ENCODE measurements around the gene SESN1.
"Not testable (repeated sequence)": the region's sequence is repeated elsewhere in the genome, so short reads cannot be mapped to it uniquely, and the experiment has no call there.

Gene SESN1

DNA sequence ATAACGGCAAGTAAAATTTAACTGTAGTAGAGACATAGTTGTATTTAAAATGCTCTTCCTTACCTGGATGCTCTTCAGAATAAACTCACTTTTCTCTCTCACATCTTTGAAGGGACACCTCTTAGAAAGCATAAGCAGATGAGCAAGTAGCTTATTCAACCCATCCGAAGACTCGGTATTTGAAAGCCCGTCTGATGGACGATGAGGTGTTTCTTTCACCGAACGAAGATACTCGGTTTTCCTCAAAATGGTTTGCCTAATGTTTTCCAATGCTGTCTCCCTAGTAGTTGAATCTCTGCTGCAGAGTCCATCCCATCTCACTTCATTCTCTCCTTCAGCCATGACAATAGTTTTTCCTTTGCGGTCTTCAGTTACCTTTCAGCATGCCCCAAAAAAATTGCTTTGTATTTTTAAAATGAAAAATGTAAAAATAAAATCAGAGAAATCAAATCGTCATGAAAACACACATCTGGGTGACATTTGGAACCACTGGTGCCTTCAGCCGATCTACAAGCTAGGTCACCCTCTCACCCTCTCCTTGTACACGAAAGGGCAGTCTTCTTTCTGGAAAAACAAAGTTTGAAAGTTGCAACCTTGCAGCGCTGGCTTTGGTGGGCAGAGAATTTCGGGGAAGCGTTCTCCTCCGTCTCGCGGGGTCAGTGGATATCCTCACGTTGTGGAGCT lies 772 bp downstream of the SESN1 start:
- DNase-seq, result no peak

GRCh38 chr6:109092074-109092473 lies 2.6 kb downstream of the SESN1 start:
- no peak for DNase-seq

DNA sequence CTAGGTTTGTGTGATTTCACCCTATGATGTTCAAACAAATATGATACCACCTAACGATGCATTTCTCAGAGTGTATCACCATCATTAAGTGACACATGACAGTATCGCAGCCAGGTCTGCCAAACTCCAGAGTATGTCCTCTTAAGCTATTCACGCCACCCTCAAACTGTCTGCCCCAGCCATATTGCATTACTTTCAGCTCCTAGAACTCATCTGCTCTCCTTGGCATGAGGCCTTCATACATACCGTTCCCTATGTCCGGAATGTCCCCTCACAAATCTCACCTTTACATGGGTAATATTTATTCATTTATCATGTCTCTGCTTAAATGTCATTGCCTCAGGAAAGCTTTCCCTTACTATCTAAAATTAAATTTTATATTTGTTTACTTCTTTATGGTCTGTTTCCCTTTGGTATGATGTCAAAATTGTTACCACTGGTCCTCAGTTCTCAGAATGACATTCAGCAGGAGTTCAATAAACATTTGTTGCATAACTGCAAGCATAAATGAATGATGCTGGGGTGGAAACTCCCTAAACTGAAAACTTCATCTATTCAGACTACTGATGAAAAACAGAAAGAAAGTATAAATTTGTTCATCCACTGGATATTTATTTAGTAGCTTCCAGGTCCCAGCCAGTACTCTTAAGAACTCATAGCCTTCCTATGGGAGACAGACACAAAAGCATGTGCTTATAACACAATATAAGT lies 3.2 kb downstream of the SESN1 start:
- no peak for DNase-seq

DNA sequence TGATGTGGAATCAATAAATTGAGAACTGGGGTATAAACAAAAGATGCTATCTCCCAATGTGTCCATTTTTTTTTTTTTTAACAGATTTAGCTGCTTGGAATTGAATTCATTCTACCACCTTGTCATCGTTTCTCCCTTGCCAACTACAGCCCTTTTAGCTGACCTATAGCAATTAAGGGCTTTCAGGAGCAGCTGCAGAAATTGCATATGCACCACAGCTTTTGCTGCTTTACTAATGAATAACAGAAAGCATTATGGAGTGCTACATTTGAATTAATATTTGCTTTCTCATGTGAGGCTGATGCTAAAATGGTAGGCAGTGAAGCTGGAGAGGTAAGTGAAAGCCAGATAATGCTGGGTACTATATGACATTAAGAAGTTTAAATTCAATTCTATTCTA lies 5.7 kb downstream of the SESN1 start:
- DNase-seq, result no peak

- DNase-seq, result no peak
Observed at GRCh38 chr6:109087661-109088264, 6.9 kb downstream of the SESN1 start.

- not testable (repeated sequence) for DNase-seq
Observed at GRCh38 chr6:109084146-109084545, 10.5 kb downstream of the SESN1 start.

DNA sequence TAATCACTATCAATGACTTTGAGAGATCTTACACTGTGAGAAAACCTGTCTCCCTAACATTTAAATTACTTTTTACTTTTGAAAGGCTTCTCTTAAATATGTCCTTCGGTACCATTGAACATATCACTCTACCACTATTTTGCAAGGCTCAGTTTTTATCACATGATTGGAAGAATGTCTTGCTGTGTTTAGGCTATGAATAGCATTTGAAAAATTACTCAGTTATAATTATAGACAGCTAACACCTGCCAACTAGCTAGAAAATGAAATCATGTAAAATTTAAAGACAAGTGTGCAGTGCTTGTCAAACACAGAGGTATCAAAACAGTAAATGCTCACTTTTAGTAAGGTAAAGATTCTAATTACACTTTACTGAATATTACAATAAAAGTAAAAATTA lies 11.0 kb downstream of the SESN1 start:
- no peak for DNase-seq

GRCh38 chr6:109082188-109082577 lies 12.5 kb downstream of the SESN1 start:
- DNase-seq, result no peak

- no peak for DNase-seq
Observed at GRCh38 chr6:109081516-109082187, 13.0 kb downstream of the SESN1 start.

GRCh38 chr6:109081026-109081425 lies 13.6 kb downstream of the SESN1 start:
- DNase-seq, result no peak

- no peak for DNase-seq
Observed at GRCh38 chr6:109079981-109080380, 14.7 kb downstream of the SESN1 start.

DNA sequence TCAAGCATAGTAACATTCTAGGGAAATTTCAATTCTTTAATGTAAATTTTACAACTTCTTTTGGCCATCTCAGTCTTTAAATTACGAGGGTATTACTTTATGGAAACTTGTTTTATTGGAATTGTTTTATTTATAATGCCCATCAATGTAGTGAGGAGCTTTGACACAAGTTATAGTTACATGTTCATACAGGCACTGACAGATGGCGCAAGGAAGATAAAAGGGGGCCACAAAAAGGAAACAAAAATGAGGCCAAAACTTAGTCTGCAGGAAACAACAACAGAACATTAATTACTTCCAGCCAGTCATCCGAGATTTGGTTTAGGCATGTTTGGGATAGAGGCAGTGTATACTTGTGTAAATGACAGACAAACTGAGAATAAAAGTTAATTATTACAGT lies 18.3 kb downstream of the SESN1 start:
- DNase-seq, result no peak

DNA sequence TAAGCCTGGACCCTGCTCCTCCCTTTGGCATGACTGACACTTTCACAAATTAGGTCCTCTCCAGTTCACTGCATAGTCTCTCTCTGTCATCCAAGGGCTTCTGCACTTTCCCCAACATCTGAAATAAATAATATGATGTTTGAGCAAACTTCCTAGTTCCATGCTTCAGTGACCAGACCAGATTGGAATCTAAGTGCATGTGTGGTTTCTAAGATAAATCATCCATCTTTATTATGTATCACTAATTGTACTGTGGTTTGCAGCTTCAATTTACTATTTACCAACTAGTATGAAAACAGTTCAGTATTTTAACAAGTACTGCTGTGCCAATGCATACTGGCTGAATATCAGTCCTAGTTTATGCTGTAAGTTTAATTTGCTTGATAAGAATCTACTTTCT lies 18.7 kb downstream of the SESN1 start:
- no peak for DNase-seq

DNA sequence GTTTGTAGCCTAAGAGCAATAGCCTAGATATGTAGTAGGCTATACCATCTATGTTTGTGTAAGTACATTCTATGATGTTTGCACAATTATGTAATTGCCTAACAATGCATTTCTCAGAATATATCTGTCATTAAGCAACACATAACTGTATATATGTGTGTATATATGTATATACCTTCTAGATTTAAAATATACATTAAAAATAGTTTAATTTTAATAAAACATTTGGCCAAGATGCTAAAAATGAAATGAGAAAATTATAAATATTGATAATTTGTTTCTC lies 20.6 kb downstream of the SESN1 start:
- no peak for DNase-seq

DNA sequence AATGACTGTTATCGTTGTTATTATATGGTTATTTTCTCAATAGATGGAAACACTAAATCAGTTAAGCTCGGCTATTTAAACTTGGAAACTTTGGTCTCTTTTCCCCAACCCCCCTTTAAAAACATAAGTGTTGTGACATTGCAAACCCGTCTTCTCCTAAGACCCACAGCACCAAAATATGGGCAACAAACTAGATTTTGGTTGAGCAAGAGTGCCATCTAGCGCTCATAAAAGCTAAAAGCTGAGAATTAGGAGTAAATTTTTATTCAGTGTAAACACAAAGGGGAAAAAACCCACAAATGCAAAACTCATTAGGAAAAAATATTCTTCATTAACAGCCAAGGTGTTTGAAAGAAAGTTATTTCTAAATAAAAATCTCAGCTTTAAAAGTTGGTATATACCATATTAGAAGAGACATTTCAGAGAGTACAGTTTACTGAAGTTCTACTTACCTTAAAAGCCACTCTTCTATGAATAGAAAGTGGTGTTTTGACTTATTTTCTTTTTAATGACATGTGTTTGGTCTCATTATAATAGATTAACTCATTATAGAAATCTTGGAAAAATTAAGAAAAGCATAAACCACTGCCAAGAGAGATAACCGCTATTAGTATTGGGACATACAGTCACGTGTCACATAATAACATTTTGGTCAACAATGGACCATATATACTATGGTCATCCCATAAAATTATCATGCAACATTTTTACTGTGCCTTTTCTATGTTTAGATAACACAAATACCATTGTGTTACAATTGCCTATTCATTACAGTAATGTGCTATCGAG lies 21.1 kb downstream of the SESN1 start:
- DNase-seq, result peak; percentile 12 to 49

DNA sequence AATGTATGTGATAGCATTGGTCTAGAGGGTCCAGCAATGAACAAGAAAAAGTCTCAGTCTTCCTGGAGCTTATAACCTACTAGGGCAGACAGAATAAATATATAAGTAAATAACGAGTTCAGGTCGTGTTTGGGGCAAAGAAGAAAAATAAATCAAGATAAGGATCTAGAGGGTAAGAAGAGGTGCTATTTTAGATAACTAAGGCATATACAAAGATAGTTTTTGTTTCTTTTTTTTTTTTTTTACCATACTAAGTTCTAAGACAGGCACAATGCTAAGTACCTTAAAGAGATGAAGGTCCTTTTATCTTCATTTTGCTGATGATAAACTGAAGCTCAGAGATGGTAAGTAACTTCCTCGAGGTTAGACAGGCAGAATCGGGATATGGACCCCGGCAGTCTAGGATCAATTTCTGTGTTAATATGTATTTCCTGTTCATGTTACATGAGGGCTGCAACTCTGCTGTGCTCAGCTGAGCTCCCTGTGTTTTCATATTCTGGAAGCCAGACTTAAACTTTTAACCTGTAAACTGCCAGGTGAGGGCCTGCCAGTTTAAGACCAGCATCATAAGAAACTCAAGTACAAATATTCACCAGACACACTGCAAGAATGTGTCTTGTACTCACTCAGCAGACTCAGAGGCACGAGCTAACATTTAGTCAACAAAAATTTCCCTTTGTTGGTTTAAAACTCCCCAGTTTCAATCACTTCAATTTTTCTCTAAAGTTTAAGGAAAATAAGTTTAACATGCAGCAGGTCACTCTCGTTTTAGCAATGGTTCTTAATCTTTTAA lies 23.3 kb downstream of the SESN1 start:
- no peak for DNase-seq

GRCh38 chr6:109069746-109070145 lies 24.9 kb downstream of the SESN1 start:
- no peak for DNase-seq

DNA sequence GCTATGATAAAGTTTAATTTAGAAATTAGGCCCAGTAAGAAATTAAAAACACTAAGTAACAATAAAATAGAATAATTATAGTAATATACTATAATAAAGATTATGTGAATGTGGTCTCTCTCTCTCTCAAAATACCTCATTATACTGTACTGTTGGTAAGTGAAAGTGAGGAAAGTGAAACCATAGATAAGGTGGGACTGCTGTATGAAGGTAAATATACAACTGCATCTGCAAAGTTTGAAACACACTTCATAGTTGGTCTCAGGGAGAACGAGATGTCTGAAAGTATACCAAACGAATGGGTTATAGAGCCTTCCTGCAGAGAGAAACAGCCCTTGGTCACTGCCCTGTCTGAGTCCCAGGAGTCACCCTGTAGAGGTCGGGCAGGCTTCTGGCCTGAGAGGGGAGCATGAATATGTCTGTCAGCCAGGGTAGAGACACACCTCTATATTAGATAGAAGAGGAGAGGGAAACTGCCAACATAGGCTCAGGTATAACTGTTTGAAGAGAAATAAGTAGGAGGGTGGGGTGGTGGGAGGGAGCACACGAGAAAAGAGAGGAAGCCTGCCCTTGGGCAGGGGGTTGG lies 31.8 kb downstream of the SESN1 start:
- DNase-seq, result no peak

DNA sequence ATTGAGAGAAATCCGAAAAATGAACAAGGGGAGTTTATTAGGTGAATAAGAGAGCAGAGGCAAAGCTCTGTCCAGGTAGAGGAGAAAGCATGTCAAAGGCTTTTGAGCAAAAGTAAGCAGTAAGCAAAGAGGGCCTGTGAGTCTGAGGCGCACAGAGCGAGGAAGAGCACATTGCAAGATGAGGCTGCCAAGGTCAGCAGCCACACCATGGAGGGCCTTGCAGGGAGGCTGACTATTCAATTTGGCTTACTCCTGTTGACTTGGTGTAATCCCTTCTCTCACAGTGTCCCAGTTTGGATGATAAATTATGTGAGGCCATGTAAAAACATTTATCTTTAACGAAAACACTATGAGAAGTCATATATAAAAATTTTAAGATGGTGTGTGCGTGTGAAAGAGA lies 32.4 kb downstream of the SESN1 start:
- DNase-seq, result no peak

DNA sequence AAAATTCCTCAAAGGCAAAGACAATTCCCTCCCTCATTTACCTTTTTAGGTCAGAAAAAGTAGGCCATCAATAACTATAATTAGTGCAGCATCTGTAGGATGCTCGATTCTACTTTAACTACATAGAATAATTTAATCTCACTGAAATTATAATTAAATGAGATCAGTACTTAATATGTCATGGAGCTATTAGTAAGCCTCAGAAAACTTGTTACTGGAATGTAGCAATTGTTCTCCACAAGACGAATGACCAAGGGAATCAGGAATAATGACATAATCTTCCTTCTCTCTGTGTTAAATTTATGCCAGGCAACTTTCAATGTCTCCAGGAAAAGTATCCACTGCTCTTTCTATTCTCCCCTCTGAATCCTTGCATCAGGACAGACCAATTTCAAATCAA lies 34.1 kb downstream of the SESN1 start:
- no peak for DNase-seq

DNA sequence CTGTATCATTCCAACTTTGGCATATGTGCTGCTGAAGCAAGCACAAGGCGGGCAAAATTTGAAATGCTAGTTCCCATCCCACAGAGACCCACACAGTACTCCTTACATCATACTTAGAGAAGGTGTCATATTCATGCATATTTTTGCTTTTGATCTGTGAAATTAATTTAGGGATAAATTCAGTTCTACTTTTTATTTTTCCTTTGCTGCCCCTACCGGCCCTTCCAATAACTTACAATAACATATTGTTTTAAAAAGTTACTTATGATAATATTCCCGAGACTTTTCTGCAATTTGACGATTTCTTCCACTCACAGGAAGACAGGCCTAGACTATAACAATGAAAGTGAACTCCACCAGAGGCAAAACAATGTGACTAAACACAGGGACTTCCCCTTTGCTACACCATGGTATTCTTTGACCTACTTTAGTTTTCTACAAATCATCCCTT lies 35.0 kb downstream of the SESN1 start:
- no peak for DNase-seq

- DNase-seq, result no peak
Observed at GRCh38 chr6:109059153-109059552, 35.5 kb downstream of the SESN1 start.
